B cell (primary cell): ENCODE measurements around the gene CTNNA2.

Source experiments
- CTCF ChIP-seq: fragments of 200-600 bp; IDR thresholded peaks from one replicate; pipeline ENCODE4 v1.8.0; 2022; ENCODE audit warnings: antibody characterized with exemption, mild to moderate bottlenecking
- EZH2 ChIP-seq: IDR thresholded peaks from 2 replicates; pipeline ENCODE4 v1.6.1; 2012; ENCODE audit warnings: borderline replicate concordance, low read depth, mild to moderate bottlenecking, moderate library complexity, low read length; ENCODE audit not compliant: insufficient read depth, poor library complexity, severe bottlenecking

- TF ChIP-seq CTCF = no peak
- TF ChIP-seq EZH2 = no peak
Observed at GRCh38 chr2:80469428-80469827, 956.6 kb downstream of the CTNNA2 start.
